Umbilical cord (tissue), 2 donors: ENCODE data around the gene MALL. TPM values are rescaled to one million over a fixed set of nuclear protein-coding genes. Genes with fewer than 3 reads are reported as not detected.
A peak's percentile ranks its signal among the peaks of the same experiment; 100 is the strongest.
"Not testable (repeated sequence)": the region's sequence is repeated elsewhere in the genome, so short reads cannot be mapped to it uniquely, and the experiment has no call there.

Source experiments
- DNase-seq: peaks from one replicate; pipeline ENCODE4 v3.0.0-alpha.2; 2015; ENCODE audit warnings: low spot score
- total RNA-seq: library from RNA; depleted of rRNA; stranded (reverse); fragments of >200 nt; gene quantifications from one replicate; pipeline ENCODE4 v1.2.3, GENCODE V29; 2014; ENCODE audit warnings: low replicate concordance; ENCODE audit not compliant: insufficient read depth

MALL gene
- total RNA-seq, 1 donor from 2014 or later = 19.3 TPM

GRCh38 chr2:110052166-110052565 lies 63.5 kb downstream of the MALL start:
- not testable (repeated sequence) for DNase-seq

GRCh38 chr2:110050222-110050621 lies 65.4 kb downstream of the MALL start:
- not testable (repeated sequence) for DNase-seq

- not testable (repeated sequence) for DNase-seq
Measured at GRCh38 chr2:110049769-110050168, 65.9 kb downstream of the MALL start.

- peak; percentile 8 for DNase-seq
Measured at GRCh38 chr2:110048255-110049197, 67.1 kb downstream of the MALL start.

- not testable (repeated sequence) for DNase-seq
Measured at GRCh38 chr2:110047225-110047624, 68.4 kb downstream of the MALL start.

- DNase-seq = not testable (repeated sequence)
Measured at GRCh38 chr2:110041941-110042660, 73.5 kb downstream of the MALL start.

GRCh38 chr2:110037336-110037735 lies 78.3 kb downstream of the MALL start:
- peak; percentile 8 for DNase-seq

- DNase-seq = not testable (repeated sequence)
Measured at GRCh38 chr2:110035384-110035783, 80.2 kb downstream of the MALL start.

- not testable (repeated sequence) for DNase-seq
Measured at GRCh38 chr2:110034935-110035334, 80.7 kb downstream of the MALL start.

Other genes with a start within 250 kb of the MALL start
- not detected for gene LIMS3, start 217.1 kb downstream of the MALL start, total RNA-seq
- gene NPHP1, start 89.2 kb upstream of the MALL start, total RNA-seq = 14.7 TPM
- 50.1 TPM for gene MTLN, start 96.7 kb upstream of the MALL start, total RNA-seq